GM19023 (cell line): ENCODE data around the gene SNX1.
A peak's percentile ranks its signal among the peaks of the same experiment; 100 is the strongest.

ENCODE experiments used
- ATAC-seq: cut with Tn5 transposase; IDR thresholded peaks from one replicate; pipeline ENCODE4 v1.9.1; 2021; ENCODE audit warnings: mild to moderate bottlenecking, moderate library complexity; ENCODE audit not compliant: unreplicated experiment

SNX1 gene

DNA sequence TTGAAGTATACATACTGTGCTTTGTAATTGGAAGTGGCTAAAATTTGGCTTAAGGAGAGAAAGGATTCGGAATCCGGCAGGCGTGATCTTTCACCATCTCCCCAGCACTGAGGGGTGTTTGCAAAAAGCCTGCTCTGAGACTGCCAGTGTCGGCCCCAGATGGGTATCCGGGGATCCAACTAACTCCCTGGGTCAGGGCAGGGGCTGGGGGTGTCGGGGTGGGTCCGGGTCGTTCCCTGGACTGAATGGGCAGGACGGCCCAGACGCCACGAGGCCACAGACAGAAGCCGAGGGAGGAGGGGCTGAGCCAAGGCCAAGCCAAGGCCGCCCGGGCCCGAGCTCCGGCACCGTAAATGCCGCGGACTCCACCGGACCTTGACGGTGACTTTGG lies 66.7 kb downstream of the SNX1 start:
- ATAC-seq, result peak; percentile 27

DNA sequence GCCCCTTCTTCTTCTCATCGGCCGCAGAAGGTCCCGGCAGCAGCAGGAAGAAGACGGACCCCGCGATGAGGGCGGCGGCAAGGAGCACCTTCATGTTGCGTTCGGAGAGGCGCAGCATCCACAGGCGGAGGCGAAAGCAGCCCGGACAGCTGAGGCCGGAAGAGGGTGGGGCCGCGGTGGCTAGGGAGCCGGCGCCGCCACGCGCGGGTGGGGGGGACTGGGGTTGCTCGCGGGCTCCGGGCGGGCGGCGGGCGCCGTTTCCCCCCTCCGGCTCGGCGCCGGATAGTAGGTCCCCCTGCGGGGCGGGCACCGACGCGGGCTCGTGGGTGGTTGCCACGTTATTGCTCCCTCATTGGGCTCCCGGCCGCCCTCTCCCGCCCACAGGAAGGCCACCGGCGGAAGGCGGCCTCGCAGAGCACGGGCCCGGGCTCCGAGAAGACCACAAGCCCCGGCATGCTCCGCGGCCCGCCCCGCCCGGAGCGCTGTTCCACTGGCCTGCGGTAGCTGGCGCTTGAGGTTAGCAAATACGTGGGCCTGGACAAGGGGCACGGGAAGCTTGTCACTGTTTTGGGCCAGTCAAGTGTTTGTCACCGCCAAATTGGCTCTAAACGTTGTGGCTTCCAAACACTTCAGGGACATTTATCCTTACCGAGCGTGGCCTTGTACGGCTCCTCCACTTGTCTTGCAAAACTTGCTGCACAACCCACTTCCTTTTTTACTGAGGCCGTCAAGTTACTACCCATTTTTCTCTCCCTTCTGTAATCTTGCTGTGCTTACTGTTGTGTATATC lies 67.3 kb downstream of the SNX1 start, which contains the start of gene PPIB:
PPIB (minus strand) TSS at position 154 of the 790 bp plus-strand sequence; CDS start at position 118, 36 bp downstream.
- ATAC-seq, result peak; percentile 91

DNA sequence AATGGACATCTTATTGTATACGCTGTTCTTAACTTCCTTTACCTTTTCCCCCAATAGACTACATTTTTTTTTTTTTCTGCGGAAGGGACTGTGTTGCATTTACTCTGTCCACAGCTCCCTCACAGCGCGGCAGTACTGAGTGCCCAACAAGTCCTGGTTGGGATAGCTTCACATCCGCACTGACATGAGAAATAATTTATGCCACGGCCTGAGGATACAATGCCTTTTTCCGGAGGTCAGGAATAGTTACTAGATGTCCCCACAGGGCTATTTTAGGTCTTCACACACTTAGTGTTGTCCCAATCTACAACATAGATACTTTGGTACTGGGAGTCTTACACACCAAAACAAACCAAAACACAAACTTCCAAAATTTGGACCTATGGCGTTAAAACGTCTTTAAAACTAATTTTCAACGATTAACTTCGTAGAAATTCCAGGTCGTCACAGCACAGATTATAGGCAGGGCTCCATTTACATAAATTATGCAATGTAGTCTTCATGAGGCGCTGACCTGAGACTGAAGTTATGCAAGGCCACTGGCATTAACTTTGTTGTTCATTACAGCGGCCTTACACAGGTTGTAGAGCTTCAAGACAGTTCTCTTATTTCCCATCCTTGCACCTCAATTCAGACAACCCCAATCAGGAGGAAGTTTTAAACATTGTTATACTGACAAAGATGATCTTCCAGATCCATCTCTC lies 68.0 kb downstream of the SNX1 start:
- ATAC-seq, result peak; percentile 2

DNA sequence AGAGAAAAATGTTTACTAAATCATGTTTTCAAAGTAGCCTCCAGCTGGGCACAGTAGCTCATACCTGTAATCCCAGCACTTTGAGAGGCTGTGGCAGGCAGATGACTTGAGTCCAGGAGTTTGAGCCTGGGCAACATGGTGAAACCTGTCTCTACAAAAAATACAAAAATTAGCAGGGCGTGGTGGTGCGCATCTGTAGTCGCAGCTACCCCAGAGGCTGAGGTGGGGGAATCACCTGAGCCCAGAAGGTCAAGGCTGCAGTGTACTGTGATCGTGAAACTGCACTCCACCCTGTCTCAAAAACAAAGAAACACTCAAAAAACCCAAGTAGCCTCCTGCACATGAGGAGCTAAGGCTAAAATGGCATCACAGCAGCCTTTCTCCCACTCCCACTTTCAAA lies 68.7 kb downstream of the SNX1 start:
- no peak for ATAC-seq

DNA sequence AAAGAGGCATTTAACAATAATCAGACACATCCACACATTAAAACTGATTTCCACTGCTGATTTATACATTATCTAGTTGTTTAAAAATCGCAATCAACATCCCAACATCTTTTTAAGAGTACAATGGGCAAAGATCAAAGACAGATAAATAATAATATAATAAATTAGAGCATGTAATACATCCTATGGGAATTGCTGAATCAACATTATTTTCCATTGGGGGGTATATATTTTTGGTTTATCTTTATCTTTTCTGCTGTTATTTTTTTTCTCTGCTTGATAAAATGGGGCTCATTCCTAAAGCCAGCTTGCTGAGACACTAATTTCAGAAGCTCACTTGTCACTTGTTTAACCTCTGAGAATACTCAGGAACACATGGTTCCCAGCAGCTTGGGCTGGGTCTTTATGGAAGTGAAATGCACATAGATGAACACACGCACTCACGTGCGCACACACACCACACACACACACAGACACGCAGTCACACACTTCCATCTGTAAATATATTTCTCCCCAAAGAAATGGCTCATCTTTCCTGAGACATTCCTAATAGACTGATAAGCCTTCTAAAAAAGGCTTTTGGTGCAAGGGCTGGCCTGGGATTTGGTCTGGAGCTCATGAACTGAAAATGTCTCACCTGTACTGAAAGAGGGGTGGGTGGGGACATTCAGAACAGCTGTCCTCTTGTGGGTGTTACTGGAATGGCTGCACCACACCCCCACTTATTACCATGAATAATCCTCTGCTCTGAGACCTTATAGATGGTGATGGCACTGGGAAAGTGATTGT lies 70.5 kb downstream of the SNX1 start:
- ATAC-seq, result no peak

DNA sequence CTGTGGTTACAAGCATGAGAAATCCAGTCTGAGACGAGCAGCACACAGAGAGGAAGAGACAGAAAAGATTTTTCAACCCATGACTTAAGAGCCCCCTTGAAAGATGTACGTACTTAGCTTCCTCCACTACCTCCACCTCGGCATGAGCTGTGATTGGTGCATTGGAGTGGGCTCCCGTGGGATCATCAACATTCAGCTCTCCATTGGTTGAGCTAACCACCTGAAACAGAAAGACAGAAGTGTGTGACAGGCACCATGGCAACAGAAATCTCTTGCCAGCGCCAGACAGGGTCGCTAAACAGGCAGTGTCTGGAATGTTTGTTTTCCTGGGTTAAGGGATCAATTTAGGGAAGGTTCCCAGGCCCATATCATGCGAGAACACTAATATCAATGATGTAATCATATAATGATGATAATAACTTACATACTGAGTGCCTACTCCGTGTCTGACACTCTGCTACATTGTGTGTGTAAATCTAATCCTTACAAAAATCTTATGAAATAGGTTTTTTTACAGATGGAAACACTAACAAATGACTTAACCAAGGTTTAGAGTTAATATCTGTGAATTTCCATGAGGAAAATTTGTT lies 84.5 kb downstream of the SNX1 start:
- ATAC-seq, result no peak

DNA sequence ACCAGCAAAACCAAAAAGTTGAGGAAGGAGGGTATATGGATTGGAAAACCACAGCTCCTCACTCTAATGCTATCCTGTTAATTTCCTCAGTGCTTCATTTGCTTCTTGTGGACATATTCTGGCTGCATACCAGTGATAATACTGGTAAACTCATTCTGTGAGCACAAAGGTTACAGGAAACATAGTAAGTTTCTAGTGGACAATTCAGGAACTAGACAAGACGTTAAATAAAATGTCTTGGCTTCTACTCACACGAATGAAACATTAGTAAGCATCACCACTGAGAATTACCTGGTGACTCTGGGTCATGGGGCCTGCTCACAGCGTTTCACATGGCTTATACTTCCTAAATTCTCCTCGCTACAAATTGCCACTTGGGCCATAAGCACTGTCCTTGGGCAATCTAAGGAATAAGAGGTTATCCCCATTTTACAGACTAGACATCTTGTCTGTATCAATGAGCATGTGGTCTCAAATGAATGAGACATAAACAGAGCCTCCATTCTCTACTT lies 87.1 kb downstream of the SNX1 start:
- no peak for ATAC-seq

DNA sequence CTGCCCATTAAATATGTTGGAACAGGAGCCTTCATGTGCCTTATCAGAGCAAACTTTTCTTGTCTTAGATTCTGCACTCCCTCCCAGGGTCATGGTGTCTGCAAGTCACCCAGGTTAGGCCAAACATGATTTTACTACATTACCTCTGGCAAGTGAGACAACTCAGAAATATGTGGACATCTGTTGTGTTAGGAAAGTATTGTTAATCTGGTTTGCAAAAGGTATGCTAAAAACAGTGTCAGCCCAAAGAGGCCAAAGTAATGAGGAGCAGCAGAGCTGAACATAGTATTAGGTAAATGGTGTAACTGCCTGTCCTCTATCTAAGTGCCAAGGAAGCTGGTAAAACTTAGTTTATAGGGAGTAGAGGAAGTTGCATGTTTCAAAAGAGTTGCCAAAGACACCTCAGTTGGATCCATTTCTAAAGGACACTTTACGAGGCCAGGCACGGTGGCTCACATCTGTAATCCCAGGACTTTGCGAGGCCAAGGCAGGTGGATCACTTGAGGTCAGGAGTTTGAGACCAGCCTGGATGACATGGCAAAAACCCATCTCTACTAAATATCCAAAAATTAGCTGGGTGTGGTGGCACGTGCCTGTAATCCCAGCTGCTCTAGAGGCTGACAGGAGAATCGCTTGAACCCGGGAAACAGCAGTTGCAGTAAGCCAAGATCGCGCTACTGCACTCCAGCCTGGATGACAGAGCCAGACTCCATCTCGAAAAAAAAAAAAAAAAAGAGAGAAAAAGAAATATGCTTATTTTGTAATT lies 89.5 kb downstream of the SNX1 start:
- no peak for ATAC-seq

DNA sequence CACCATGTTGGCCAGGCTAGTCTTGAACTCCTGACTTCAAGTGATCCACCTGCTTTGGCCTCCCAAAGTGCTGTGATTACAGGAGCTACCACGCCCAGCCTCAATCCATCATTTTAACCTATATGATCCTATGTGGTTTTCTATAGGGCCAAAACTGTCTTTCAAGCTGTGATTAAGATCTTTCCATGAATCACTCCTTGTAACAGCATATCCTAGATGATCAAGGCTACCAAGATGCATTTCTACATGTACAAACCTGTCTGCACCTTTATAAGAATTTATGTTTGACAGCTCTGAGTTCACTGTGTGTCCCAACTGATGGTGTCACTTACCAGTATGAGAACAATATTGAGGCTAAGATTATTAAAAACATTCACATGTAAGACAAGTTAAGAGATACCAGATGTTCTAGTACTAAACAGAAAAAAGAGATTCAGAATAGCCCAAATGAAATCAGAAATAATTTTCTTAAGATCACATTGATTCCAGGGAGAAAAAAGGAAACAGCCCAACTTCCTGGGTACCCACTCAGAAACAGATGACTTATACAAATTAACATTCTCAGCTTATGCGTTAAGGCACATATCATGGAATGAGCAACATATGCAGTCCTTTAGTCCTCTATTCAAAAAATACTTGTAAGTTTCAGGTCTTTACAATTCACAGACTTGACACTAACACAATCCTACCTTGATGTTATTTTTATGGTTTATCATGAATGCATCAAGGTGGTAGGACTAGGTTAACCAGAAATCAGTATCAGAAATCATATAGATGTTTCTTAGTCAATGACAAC lies 91.8 kb downstream of the SNX1 start:
- no peak for ATAC-seq
